CD4-positive, CD25-positive, alpha-beta regulatory T cell (primary cell): ENCODE results near the gene FAM163A. TPM values are rescaled to one million over a fixed set of nuclear protein-coding genes. Genes with fewer than 3 reads are reported as not detected.
"Not testable (repeated sequence)": the region's sequence is repeated elsewhere in the genome, so short reads cannot be mapped to it uniquely, and the experiment has no call there.

Source experiments
- ATAC-seq, 2 donors: fragments of 150-1000 bp; cut with Tn5 transposase; one replicate each; pipeline ENCODE4 v1.10.0; 2021; ENCODE audit warnings: low read depth in 2 of 2, moderate number of reproducible peaks in 2 of 2, moderate library complexity in 1 of 2
- DNase-seq, 3 donors: peaks; one replicate each; pipeline versions ENCODE4 v3.0.0 to v3.0.0-alpha.2; 2012 to 2022; ENCODE audit warnings: mixed read lengths in 1 of 3
- H3K27ac ChIP-seq: one replicate; pipeline ENCODE4 v1.7.0; 2013; ENCODE audit warnings: mild to moderate bottlenecking, low read length; ENCODE audit not compliant: insufficient read depth, poor library complexity, severe bottlenecking
- H3K27me3 ChIP-seq: one replicate; pipeline ENCODE4 v1.7.0; 2013; ENCODE audit warnings: low read length; ENCODE audit not compliant: control insufficient read depth, insufficient read depth
- H3K36me3 ChIP-seq: one replicate; pipeline ENCODE4 v1.7.0; 2013; ENCODE audit warnings: mild to moderate bottlenecking, low read length, moderate library complexity; ENCODE audit not compliant: control insufficient read depth, insufficient read depth
- H3K4me1 ChIP-seq: 2 replicates; pipeline ENCODE4 v1.7.0; 2013; ENCODE audit warnings: mild to moderate bottlenecking, low read length; ENCODE audit not compliant: insufficient read depth, control insufficient read depth, poor library complexity, severe bottlenecking
- H3K4me3 ChIP-seq: one replicate; pipeline ENCODE4 v1.7.0; 2013; ENCODE audit warnings: low read depth, mild to moderate bottlenecking, low read length, moderate library complexity
- H3K9me3 ChIP-seq, 2 experiments: 1 replicate in 1 of 2; 2 replicates in 1 of 2; pipeline ENCODE4 v1.7.0; 2013; ENCODE audit warnings: low read length in 2 of 2, mild to moderate bottlenecking in 1 of 2, moderate library complexity in 1 of 2; ENCODE audit not compliant: control insufficient read depth in 2 of 2
- H3K27ac Mint-ChIP-seq, 3 donors: one replicate each; pipeline ENCODE4 v1.8.0; 2020 to 2022; ENCODE audit warnings: mild to moderate bottlenecking in 3 of 3, mixed read lengths in 3 of 3, moderate library complexity in 2 of 3
- H3K27me3 Mint-ChIP-seq: one replicate; pipeline ENCODE4 v1.8.0; 2022; ENCODE audit warnings: mild to moderate bottlenecking, mixed read lengths
- H3K36me3 Mint-ChIP-seq: one replicate; pipeline ENCODE4 v1.8.0; 2020; ENCODE audit warnings: mixed read lengths
- H3K4me1 Mint-ChIP-seq, 4 donors: one replicate each; pipeline ENCODE4 v1.8.0; 2020 to 2022; ENCODE audit warnings: mixed read lengths in 4 of 4, mild to moderate bottlenecking in 1 of 4
- H3K4me3 Mint-ChIP-seq, 4 donors: one replicate each; pipeline ENCODE4 v1.8.0; 2020 to 2022; ENCODE audit warnings: mild to moderate bottlenecking in 4 of 4, mixed read lengths in 4 of 4, moderate library complexity in 3 of 4
- H3K9me3 Mint-ChIP-seq, 7 donors: one replicate each; pipeline ENCODE4 v1.8.0; 2020 to 2022; ENCODE audit warnings: mixed read lengths in 7 of 7, mild to moderate bottlenecking in 3 of 7, moderate library complexity in 2 of 7
- polyA plus RNA-seq, 4 donors: library from polyadenylated mRNA; unstranded; fragments of 300-500 nt; fragmentation: Illumina TruSeq; gene quantifications; one replicate each; pipeline ENCODE4 v1.2.3, GENCODE V29; 2021
- total RNA-seq: library from RNA; stranded (reverse); gene quantifications from one replicate; pipeline ENCODE4 v1.2.3, GENCODE V29; 2022

Gene FAM163A
- total and polyA plus RNA-seq, 5 donors from 2014 or later: 0.13 TPM; not detected in 4

DNA sequence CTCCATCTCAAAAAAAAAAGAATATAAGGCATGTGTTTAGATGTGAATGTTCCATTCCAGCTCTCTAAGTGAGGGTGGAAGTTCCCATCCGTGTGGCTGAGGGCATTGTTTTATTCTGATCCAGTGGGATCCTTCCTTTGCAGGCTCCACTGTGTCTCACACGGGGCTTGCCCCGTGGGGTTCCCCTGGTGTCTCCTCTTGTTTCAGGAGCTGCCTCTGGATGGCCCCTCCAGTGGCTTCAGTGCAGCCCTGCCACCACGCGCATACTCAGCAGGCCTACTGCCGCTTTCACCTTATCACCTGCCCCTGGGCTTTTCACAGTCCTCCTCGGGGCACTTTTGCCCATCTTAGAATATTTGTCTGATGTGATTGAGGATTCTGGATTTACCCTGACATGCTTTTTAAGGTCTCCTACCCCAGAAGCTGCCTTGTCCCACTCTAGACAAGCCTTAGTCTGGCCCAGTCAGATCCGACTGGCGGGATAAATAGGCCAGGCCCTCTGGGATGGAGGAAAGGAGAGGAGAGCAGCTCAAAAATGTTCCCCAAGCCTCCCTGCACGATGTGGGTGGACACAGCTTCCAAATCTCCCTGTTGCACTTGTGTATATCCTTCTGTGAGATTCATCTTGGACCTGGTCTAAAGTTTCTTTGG, 55.2 kb downstream of the FAM163A start:
- Mint-ChIP-seq H3K27me3 (peaks cover 4% of the 10 kb centered on the region), H3K4me1 (no peaks in the 10 kb centered on the region), H3K4me3 (no peak overlapping the region), H3K36me3 (no peaks in the 10 kb centered on the region), H3K27ac (no peak overlapping the region), H3K9me3 (peaks cover 0 to 1% (median 0%) of the 10 kb centered on the region in 7 donors)
- Histone ChIP-seq H3K27me3 (no peaks in the 10 kb centered on the region), H3K36me3 (no peaks in the 10 kb centered on the region), H3K27ac (no peak overlapping the region), H3K9me3 (no peaks in the 10 kb centered on the region), H3K4me1 (no peaks in the 10 kb centered on the region), H3K4me3 (no peak overlapping the region)
- no peak for ATAC-seq
- DNase-seq: no peak

DNA sequence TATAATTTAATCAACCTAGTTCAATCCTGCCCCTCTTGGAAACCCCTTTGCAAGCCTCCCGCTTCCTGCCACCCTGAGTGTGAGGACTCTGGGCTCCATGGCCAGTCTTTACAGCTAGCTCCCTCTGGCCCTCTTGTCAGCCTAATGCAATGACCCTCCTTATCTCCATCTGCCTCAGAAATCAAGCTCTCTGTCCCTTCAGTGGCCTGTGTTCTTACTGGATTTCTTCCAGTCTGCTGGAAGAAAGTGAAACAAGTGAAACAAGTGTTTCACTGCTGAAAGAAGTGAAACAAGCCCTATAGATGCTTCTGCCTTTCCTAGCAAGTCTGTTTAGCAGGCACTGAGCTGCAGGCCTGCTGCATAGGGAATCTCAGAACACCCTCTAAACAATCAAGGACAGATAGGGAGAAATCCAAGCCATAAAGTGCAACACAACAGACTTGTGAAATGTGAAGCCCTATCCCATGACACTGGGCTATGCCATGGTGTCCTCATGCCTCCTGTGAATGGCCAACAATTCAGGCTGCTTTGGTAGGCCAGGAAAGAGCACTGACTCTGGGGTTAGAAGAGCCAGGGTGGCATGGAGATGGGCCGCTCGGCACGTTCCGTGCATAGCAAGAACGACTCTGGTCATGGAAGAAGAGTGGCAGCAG, 55.9 kb downstream of the FAM163A start:
- no peak overlapping the region for H3K27ac ChIP-seq
- Mint-ChIP-seq H3K4me1 (no peaks in the 10 kb centered on the region), H3K27me3 (peaks cover 4% of the 10 kb centered on the region), H3K27ac (no peak overlapping the region), H3K4me3 (no peak overlapping the region), H3K36me3 (no peaks in the 10 kb centered on the region), H3K9me3 (peaks cover 0 to 1% (median 0%) of the 10 kb centered on the region in 7 donors)
- H3K36me3 ChIP-seq: no peaks in the 10 kb centered on the region
- H3K4me1 ChIP-seq: no peaks in the 10 kb centered on the region
- H3K27me3 ChIP-seq: no peaks in the 10 kb centered on the region
- H3K4me3 ChIP-seq: no peak overlapping the region
- no peak for ATAC-seq
- no peaks in the 10 kb centered on the region for H3K9me3 ChIP-seq
- DNase-seq: no peak

DNA sequence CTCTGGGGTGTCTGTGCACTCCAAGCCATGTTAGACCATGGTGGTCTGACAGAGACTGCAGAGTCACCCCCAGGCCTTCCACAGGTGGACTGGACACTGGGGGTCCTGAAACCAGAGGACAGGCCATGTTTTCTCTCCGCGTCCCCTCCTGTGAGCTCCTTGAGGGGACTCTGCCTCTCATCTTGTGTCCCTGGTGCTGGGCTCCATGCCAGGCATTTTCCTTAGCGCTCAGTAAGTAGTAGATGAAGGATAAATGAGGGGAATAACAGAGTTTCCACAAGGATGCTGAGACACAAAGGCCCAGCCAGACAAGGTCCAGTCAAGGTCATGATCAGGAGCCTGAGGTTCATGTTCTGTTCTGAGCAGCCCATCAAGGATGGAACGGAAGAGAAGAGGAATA, 57.4 kb downstream of the FAM163A start:
- Mint-ChIP-seq H3K27me3 (peaks cover 4% of the 10 kb centered on the region), H3K4me1 (no peaks in the 10 kb centered on the region), H3K36me3 (no peaks in the 10 kb centered on the region), H3K4me3 (no peak overlapping the region), H3K27ac (no peak overlapping the region), H3K9me3 (no peaks in the 10 kb centered on the region)
- Histone ChIP-seq H3K27ac (no peak overlapping the region), H3K4me3 (no peak overlapping the region), H3K9me3 (no peaks in the 10 kb centered on the region), H3K4me1 (no peaks in the 10 kb centered on the region), H3K27me3 (no peaks in the 10 kb centered on the region), H3K36me3 (no peaks in the 10 kb centered on the region)
- no peak for DNase-seq
- ATAC-seq: no peak

DNA sequence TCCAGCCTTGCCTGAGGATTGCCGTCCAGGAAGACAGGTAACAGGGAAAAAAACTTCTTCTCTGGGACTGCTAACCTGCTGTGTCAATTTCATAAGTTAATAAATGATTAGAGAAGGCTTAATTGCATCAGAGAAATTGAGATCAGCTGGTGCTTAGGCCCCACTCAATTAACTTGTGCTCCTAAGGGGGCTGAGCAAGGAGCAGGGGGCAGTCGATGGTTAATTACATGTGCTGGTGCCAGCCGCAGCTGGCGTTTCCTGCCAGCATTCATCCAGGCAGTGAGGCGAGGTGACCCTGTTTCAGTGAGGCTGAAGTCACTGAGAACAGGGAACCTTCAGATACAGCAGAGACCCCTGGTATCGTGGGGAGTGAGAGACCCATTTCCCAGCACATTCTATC, 60.0 kb downstream of the FAM163A start:
- Histone ChIP-seq H3K4me3 (no peak overlapping the region), H3K4me1 (no peaks in the 10 kb centered on the region), H3K27ac (no peak overlapping the region), H3K36me3 (no peaks in the 10 kb centered on the region), H3K9me3 (no peaks in the 10 kb centered on the region), H3K27me3 (no peaks in the 10 kb centered on the region)
- Mint-ChIP-seq H3K4me1 (no peaks in the 10 kb centered on the region), H3K4me3 (no peak overlapping the region), H3K9me3 (no peaks in the 10 kb centered on the region), H3K36me3 (no peaks in the 10 kb centered on the region), H3K27me3 (peaks cover 9% of the 10 kb centered on the region), H3K27ac (no peak overlapping the region)
- no peak for DNase-seq
- ATAC-seq: no peak

DNA sequence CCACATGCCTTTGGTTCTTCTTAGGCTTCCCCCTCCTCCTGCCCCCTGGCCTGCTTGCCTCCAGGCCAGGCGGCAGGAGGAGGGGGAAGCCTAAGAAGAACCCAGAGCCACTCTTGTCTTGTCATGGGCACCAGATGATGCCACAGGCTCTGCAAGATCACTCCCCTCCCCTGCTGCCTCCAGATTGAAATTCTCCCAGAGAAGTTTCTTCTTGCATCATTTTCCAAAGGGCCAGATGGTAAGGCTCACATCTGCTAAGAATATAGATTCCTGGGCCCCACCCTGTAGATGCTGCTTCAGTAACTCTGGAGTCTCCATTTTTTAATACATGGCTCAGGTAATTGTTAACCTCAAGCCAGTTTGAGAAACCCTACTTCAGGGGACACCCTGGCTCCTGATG, 60.8 kb downstream of the FAM163A start:
- no peak for ATAC-seq
- Mint-ChIP-seq H3K9me3 (no peaks in the 10 kb centered on the region), H3K4me1 (no peaks in the 10 kb centered on the region), H3K36me3 (no peaks in the 10 kb centered on the region), H3K27ac (no peak overlapping the region), H3K4me3 (no peak overlapping the region), H3K27me3 (peaks cover 9% of the 10 kb centered on the region)
- H3K36me3 ChIP-seq: no peaks in the 10 kb centered on the region
- no peak for DNase-seq
- no peaks in the 10 kb centered on the region for H3K9me3 ChIP-seq
- no peaks in the 10 kb centered on the region for H3K4me1 ChIP-seq
- H3K4me3 ChIP-seq: no peak overlapping the region
- H3K27me3 ChIP-seq: no peaks in the 10 kb centered on the region
- no peak overlapping the region for H3K27ac ChIP-seq

DNA sequence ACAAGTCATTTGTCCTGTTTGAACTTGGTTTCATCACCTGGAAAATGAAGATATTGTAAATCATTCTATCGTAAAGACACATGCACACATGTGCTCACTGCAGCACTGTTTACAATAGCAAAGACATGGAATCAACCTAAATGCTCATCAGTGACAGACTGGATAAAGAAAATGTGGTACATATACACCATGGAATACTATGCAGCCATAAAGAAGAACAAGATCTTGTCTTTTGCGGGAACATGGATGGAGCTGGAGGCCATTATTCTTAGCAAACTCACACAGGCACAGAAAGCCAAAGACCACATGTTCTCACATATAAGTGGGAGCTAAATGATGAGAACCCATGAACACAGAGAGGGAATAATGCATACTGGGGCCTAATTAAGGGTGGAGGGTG, 61.3 kb downstream of the FAM163A start:
- H3K27me3 ChIP-seq, H3K27ac Mint-ChIP-seq, H3K27me3 Mint-ChIP-seq, H3K4me1 ChIP-seq, H3K36me3 Mint-ChIP-seq, DNase-seq, H3K4me1 Mint-ChIP-seq, H3K9me3 ChIP-seq, H3K9me3 Mint-ChIP-seq, H3K4me3 ChIP-seq, ATAC-seq, H3K27ac ChIP-seq, H3K4me3 Mint-ChIP-seq, H3K36me3 ChIP-seq: not testable (repeated sequence)

DNA sequence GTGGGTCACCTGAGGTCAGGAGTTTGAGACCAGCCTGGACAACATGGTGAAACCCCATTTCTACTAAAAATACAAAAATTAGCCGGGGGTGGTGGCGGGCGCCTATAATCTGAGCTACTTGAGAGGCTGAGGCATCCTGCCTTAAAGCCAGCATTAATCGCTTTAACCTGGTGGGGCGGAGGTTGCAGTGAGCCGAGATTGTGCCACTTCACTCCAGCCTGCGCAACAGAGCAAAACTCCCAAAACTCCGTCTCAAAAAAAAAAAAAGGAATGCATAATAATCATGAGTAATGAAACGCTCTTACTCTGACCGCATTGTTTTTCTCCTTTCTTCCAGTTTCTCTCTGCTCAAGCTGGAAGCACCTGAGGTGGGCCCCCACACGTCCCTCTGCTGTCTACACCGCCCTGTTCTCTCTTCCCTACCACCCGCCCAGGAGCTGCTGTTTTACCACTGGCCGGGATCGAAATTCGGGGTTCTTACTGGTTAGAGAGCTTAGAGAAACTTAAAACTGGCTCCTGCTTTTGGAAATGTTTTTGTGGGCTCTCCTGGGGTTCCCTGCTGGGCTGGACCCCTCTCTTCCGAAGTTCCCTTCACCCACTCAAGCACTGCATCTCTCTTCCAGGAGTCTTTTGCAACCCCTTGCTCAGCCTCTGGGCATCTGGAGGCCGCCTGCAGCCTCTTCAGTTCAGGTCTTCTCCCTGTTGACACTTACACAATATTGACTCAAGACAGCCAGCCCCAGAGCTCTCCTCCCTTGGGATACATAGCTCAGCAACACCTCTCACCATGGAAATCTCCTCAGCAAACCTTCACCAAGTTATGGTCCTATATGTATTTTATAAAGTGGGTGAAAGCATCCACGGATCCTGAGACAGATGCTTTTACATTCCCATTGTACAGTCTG, 62.5 kb downstream of the FAM163A start:
- no peak for ATAC-seq
- Mint-ChIP-seq H3K36me3 (no peaks in the 10 kb centered on the region), H3K4me1 (peaks cover 0 to 7% (median 3%) of the 10 kb centered on the region in 4 donors), H3K27me3 (peaks cover 16% of the 10 kb centered on the region), H3K9me3 (no peaks in the 10 kb centered on the region), H3K27ac (no peak overlapping the region), H3K4me3 (no peak overlapping the region)
- Histone ChIP-seq H3K27me3 (no peaks in the 10 kb centered on the region), H3K4me1 (no peaks in the 10 kb centered on the region), H3K36me3 (no peaks in the 10 kb centered on the region), H3K4me3 (no peak overlapping the region), H3K9me3 (no peaks in the 10 kb centered on the region), H3K27ac (no peak overlapping the region)
- DNase-seq: no peak
